Smooth muscle cell (in vitro differentiated cells): Measurements from ENCODE around the gene TMC6. TPM values are rescaled to one million over a fixed set of nuclear protein-coding genes. Genes with fewer than 3 reads are reported as not detected.

Source experiments
- DNase-seq: peaks from one replicate; lab custom pipeline; 2025; ENCODE audit not compliant: unreplicated experiment; lab: John Stamatoyannopoulos, UW
- H2AFZ ChIP-seq: fragments of 200-600 bp; sonication (generic); 2 replicates; pipeline ENCODE4 v1.6.0; 2016; ENCODE audit warnings: antibody characterized with exemption, low read depth, mild to moderate bottlenecking
- H3F3A ChIP-seq: fragments of 200-600 bp; sonication (generic); 2 replicates; pipeline ENCODE4 v1.6.0; 2017; ENCODE audit warnings: antibody characterized with exemption, low read depth
- H3K27ac ChIP-seq: fragments of 200-600 bp; sonication (generic); 2 replicates; pipeline ENCODE4 v1.5.1; 2016; ENCODE audit warnings: low read depth, mild to moderate bottlenecking
- H3K27me3 ChIP-seq: fragments of 200-600 bp; sonication (generic); 2 replicates; pipeline ENCODE4 v1.6.1; 2016; ENCODE audit warnings: low read depth, mild to moderate bottlenecking
- H3K36me3 ChIP-seq: fragments of 200-600 bp; sonication (generic); 2 replicates; pipeline ENCODE4 v1.5.1; 2016; ENCODE audit warnings: low read depth
- H3K4me1 ChIP-seq: fragments of 200-600 bp; sonication (generic); 2 replicates; pipeline ENCODE4 v1.5.1; 2016; ENCODE audit warnings: low read depth
- H3K4me2 ChIP-seq: fragments of 200-600 bp; sonication (generic); 2 replicates; pipeline ENCODE4 v1.6.0; 2016; ENCODE audit warnings: mild to moderate bottlenecking
- H3K4me3 ChIP-seq: fragments of 200-600 bp; sonication (generic); 2 replicates; pipeline ENCODE4 v1.5.1; 2016; ENCODE audit warnings: mild to moderate bottlenecking
- H3K79me2 ChIP-seq: fragments of 200-600 bp; sonication (generic); 2 replicates; pipeline ENCODE4 v1.6.0; 2016; ENCODE audit warnings: low read depth, mild to moderate bottlenecking
- H3K9ac ChIP-seq: fragments of 200-600 bp; sonication (generic); 2 replicates; pipeline ENCODE4 v1.6.0; 2016; ENCODE audit warnings: low read depth
- H3K9me3 ChIP-seq: fragments of 200-600 bp; sonication (generic); replicated peaks from 2 replicates; pipeline ENCODE4 v1.5.1; 2016; ENCODE audit warnings: low read depth
- H4K20me1 ChIP-seq: fragments of 200-600 bp; sonication (generic); 2 replicates; pipeline ENCODE4 v1.6.0; 2016; ENCODE audit warnings: low read depth
- CTCF ChIP-seq: fragments of 200-600 bp; sonication (generic); IDR thresholded peaks from 2 replicates; pipeline ENCODE4 v1.5.1; 2017; ENCODE audit warnings: borderline replicate concordance, mild to moderate bottlenecking, antibody characterized with exemption; ENCODE audit not compliant: insufficient read depth, poor library complexity, severe bottlenecking
- WGBS: methylation state at CpG from one replicate; pipeline ENCODE4 v1.1.7; 2016; ENCODE audit warnings: low lambda C conversion rate; 5-methylcytosine and 5-hydroxymethylcytosine counted together
- polyA plus RNA-seq: library from polyadenylated mRNA; unstranded; fragments of >200 nt; fragmentation: Nextera tagmentation; extraction: Ambion mirVana; gene quantifications from 2 replicates; pipeline ENCODE4 v1.2.1, GENCODE V29; 2016
- total RNA-seq: library from RNA; depleted of rRNA; stranded (reverse); fragments of >200 nt; gene quantifications from 2 replicates; pipeline ENCODE4 v1.2.3, GENCODE V29; 2014

The TMC6 gene
- total and polyA plus RNA-seq, 2 experiments from 2014 or later: 40.2 to 42.2 TPM

- no peak overlapping the region for H2AFZ ChIP-seq
- H4K20me1 ChIP-seq: no peaks in the 10 kb centered on the region
- no peaks in the 10 kb centered on the region for H3K79me2 ChIP-seq
- no peaks in the 10 kb centered on the region for H3K9me3 ChIP-seq
- 94% methylated on average over 3 of the region's 3 CpGs for WGBS
- H3K4me3 ChIP-seq: no peak overlapping the region
- no peaks in the 10 kb centered on the region for H3K36me3 ChIP-seq
- no peak overlapping the region for H3K27ac ChIP-seq
- H3K4me1 ChIP-seq: no peaks in the 10 kb centered on the region
- H3K9ac ChIP-seq: no peak overlapping the region
- TF ChIP-seq CTCF: no peak
- DNase-seq: no peak
- no peak overlapping the region for H3K4me2 ChIP-seq
- no peaks in the 10 kb centered on the region for H3K27me3 ChIP-seq
- no peaks in the 10 kb centered on the region for H3F3A ChIP-seq
These were observed 47.0 kb downstream of the TMC6 start for GRCh38 chr17:78081551-78081950.

- 92% methylated on average over 6 of the region's 6 CpGs for WGBS
- Histone ChIP-seq H3K27ac (no peak overlapping the region), H3K4me2 (no peak overlapping the region), H3K9ac (no peak overlapping the region), H3K4me3 (no peak overlapping the region), H3F3A (no peaks in the 10 kb centered on the region), H3K4me1 (no peaks in the 10 kb centered on the region), H3K36me3 (peaks cover 13% of the 10 kb centered on the region), H3K79me2 (no peaks in the 10 kb centered on the region), H4K20me1 (no peaks in the 10 kb centered on the region), H3K9me3 (no peaks in the 10 kb centered on the region), H3K27me3 (no peaks in the 10 kb centered on the region), H2AFZ (no peak overlapping the region)
- TF ChIP-seq CTCF: no peak
- no peak for DNase-seq
These were observed 49.3 kb downstream of the TMC6 start for GRCh38 chr17:78079253-78079652.

- Histone ChIP-seq H3K4me3 (no peak overlapping the region), H3K27me3 (no peaks in the 10 kb centered on the region), H4K20me1 (no peaks in the 10 kb centered on the region), H3K27ac (no peak overlapping the region), H3K79me2 (no peaks in the 10 kb centered on the region), H3F3A (no peaks in the 10 kb centered on the region), H3K4me2 (no peak overlapping the region), H3K9ac (no peak overlapping the region), H3K36me3 (peaks cover 28% of the 10 kb centered on the region), H3K9me3 (no peaks in the 10 kb centered on the region), H3K4me1 (no peaks in the 10 kb centered on the region), H2AFZ (no peak overlapping the region)
- no peak for DNase-seq
- WGBS: 99% methylated on average over 5 of the region's 5 CpGs
- no peak for TF ChIP-seq CTCF
These were observed 53.0 kb downstream of the TMC6 start for GRCh38 chr17:78075545-78075944.

GRCh38 chr17:78075011-78075410 is 53.5 kb downstream of the TMC6 start:
- no peak overlapping the region for H3K9ac ChIP-seq
- H3K27me3 ChIP-seq: no peaks in the 10 kb centered on the region
- no peaks in the 10 kb centered on the region for H3K4me1 ChIP-seq
- peaks cover 28% of the 10 kb centered on the region for H3K36me3 ChIP-seq
- no peak overlapping the region for H3K4me2 ChIP-seq
- no peak for DNase-seq
- H3K27ac ChIP-seq: no peak overlapping the region
- H3K9me3 ChIP-seq: no peaks in the 10 kb centered on the region
- no peaks in the 10 kb centered on the region for H4K20me1 ChIP-seq
- no peak overlapping the region for H3K4me3 ChIP-seq
- H3K79me2 ChIP-seq: no peaks in the 10 kb centered on the region
- no peak overlapping the region for H2AFZ ChIP-seq
- no peaks in the 10 kb centered on the region for H3F3A ChIP-seq
- TF ChIP-seq CTCF: no peak
- WGBS: 94% methylated on average over 10 of the region's 10 CpGs
